HG02981 (cell line): ENCODE results near the gene CDKN1C.

Source experiments
- ATAC-seq: cut with Tn5 transposase; IDR thresholded peaks from one replicate; pipeline ENCODE4 v1.9.1; 2021; ENCODE audit warnings: mild to moderate bottlenecking, moderate library complexity; ENCODE audit not compliant: unreplicated experiment

Gene CDKN1C

DNA sequence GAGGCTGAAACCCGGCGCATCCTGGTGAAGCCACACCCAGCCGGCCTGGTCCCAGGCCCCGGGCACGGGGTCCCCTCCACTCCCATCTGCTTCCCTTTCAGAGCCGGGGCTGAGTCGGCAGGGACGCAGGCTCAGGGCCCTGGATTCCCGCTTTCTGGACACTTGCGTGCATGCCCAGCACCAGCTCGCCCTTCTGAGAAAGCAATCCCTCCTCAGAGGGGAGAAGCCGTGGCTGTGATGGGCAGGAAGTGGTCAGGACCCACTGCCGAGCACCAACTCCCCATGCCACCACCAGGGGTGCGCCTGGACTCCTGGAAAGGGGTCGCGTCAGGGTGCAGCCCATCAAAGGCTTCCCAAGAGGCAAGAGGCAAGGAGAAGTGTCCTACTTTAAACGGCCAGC, 15.1 kb downstream of the CDKN1C start:
- no peak for ATAC-seq

DNA sequence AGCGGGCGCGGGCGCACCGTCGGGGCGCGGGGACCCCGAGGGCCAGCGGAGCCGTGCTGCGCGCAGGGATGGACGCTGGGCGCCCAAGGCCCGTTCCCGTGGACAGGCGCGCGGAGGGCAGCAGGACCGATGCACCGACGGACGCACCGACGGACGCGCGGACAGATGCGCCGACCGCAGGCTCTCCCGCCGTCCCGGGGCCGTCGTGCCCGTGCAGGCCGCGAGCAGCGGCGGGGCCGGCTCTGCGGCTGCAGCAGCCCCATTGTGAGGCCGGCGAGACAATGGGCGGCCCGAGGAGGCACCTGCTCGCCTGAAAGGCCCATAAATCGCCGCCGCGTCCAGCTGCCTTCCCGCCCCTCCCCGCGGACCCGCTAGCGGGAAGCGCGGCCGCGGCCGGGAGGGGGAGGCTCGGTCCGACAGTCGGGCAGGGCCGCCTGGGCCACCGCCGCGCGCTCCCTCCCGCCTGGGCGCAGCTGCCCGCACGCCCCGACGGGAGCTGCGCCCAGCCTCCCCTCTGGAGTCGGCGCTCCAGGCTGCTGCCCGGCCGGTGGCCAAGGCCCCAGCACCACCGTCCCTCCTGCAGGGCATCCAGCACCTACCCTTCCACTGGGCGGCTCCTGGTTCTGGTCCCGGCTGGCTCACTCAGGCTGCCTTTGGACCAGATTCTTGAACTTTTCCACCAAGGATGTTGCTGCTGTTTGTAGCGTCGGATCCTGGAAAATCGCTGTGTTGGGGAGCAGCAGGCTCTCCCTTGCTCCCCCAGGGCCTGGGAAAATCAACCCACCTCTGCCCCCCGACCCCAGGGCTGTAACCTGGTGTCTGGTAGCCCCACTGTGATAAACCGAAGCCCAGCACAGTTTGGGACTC, 15.8 kb downstream of the CDKN1C start:
- ATAC-seq: no peak

DNA sequence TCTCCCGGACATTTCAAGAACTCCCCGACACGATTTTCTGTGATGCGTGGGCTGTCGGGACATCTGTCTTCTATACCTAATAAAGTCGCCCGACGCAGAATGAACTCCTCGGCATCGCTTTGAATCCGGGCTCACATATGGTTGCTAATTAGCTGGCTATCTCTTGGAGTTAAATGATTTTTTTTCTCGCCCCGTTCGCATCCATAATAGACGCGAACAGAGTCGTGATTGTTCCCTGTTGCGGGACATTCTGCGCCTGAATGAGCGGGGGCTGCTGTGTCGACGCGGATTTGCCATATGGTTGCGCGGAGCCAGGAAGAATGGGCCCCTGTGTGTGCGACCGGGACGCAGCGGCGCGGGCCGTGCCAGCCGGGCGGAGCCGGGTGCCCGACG, 16.4 kb downstream of the CDKN1C start:
- ATAC-seq: no peak

DNA sequence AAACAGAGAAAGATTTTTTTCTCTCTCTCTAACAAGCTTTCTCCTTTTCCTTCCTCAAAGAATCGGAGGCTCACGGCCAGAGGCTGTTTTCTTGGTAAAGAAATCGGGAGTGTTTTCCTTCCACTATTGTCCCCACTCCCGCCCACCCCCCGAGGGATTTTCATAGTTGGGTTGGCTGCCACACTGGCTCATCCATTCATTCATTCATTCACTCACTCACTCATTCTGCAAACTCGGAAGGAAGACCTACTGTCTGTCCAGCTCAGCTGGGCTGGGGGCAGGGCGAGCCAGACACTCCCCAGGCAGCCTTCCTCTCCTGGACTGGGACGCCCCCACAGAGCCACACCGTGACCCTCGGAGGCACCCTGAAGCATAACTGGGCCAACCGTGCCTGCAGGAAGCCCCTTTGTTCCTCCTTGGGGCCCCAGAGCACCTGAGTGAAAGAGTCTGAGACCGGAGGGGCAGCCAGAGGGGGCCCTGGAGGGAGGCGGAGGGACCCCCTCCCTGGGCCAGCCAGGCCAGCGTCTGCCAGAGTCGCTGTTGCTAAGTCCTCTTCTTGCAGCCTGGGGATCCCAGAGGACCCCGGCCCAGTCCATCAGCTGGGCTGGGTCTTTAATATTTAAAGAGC, 17.0 kb downstream of the CDKN1C start:
- ATAC-seq: no peak

DNA sequence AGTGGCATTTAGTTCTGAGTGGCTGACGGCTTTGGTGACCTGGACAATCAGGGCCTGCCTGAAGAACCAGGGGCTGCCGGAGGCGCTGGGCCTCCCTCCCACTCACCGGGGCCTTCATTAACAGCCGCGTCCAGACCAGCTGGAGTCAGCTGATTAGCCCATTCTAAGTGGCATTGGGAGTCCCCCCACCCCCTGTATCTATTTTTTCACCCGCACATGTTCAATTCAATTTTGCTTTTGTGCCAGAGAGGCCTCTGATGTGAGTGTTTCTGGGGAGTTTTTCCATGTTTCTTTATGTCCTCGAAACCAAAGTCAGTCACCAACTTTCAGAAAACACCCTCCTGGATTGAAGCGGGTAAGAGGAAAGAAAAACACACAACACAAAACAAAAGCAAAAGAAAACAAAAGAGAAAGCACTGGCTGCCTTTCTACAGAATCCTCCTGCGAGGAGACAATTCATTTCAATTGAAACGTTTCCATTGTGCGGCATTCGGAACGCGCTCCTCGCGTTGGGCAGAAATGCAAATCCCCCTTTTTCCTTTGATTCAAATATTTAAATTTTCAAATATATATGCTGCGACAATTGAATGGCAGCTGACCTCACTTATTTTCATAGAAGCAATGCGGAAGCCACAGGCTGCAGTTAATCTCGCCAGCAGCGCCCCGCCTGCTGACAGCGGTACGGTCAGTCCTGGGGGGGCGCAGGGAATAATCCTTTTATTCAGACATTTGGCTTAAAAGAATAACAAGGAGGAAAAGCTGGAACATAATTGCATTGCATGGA, 17.7 kb downstream of the CDKN1C start:
- no peak for ATAC-seq

DNA sequence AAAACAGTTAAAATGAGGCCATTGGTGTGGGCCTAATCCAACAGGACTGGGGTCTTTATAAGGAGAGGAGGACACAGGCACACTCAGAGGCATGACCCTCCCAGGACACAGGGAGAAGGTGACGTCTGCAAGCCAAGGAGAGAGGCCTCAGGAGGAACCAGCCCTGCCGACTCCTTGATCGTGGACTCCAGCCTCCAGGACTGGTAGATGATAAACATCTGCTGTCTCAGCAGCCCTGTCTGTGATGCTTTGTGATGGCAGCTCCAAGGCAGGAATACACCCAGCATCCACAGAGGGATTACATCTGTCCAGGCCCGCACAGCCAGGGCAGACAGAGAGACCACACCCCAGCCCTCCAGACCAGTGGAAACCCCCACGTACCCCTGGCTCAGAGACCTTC, 18.4 kb downstream of the CDKN1C start:
- no peak for ATAC-seq

DNA sequence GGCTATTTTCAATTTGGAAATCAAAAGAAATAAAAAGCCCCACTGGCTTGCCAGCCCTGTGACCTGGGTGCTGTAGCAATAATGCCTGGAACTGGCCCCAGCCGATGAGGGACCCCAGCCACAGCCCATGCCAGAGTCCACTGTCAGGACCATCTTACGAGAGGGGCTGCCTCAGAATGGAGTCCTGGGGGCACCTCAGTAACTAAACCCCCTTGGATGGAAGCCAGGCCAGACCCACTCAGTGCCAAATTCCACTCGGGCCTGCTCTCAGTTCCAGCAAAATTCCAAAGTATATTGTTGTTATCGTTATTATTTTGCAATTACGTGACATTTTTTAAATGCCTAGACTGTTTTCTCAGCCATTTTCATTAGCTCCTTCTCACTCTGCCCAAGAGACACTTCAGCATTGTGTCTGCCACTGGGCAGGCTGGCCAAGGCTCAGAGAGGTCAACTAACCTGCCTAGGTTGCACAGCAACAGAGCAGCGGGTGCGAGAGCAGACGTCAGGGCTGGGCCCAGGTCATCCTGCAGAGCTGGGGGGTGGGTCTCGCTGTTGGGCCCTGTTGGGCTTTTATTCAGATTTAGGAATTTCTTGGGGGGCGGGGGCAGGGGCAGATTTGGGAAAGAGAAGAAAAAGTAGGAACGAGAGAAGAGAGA, 19.5 kb downstream of the CDKN1C start:
- ATAC-seq: no peak

DNA sequence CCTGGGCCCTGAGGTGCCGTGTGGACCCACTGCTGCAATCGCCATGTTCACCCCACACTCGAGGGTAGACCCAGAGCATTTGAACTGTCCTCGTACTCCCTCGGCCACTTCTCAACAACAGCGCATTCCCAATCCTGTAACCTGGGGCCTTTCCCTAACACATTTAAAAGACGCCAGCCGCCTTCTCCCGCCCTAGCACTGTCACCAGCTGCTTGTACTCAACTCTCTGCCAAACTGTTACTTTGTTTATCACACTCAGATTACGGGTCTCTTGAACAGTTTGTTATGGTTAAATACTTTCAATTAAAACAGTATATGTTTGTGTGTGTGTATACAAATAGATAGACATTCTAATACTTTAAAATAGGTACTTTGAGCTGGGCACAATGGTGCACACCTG, 20.7 kb downstream of the CDKN1C start:
- no peak for ATAC-seq

DNA sequence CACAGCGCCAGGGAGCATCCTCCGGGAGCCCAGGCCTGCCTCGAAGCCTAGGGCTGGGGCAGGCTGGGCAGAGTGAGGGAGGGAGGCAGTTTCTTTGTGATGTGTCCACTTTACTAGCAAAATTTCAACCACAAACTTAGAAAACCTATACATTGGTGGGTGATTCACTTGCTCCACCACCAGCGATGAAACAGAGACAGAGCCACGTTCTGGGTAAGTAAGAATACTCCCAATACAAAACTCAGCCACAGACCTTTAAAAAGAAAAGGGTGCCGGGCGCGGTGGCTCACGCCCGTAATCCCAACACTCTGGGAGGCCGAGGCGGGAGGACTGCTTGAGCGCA, 22.3 kb downstream of the CDKN1C start:
- no peak for ATAC-seq

DNA sequence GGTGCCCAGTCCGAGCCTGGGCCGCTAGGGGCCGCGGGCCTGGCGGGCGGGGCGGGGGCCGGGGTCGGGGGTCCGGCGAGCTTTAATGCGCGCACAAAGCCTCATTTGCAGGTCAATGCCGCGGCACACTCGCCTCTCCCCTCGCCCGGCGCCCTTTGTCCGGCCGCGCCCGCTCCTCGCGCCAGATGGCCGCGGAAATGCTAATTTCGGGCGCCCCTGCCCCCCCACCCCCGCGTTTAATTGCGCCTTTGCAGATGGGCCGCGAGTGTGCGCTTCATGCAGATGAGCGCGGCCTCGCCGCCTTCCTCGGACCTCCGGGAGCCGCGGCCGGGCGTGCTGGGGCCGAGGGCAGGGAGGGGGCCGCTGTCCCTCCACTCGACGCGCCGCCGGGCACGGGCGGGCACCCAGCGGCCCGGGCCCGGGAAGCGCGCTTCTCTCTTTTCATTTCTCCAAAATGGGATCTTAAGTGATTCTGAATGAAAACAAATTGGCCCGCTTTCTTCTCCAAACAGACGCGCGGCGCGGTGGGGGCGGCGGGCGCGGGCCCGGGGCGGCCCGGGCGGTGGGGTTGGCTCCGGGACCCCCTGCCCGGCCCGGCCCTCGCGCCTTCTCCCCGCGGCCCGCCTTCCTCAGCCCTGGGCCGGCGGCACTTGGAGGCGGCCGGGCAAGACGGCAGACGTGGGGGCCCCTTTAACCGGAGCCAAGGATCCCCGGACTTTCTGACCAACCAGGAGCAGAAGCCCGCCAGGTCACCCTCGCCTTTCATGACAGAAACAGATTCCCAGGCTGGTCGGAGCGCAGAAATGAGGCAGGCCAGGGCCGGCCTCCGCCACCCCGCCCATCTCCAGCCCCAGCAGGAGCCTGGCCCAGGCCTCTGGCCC, 22.9 kb downstream of the CDKN1C start:
- no peak for ATAC-seq

DNA sequence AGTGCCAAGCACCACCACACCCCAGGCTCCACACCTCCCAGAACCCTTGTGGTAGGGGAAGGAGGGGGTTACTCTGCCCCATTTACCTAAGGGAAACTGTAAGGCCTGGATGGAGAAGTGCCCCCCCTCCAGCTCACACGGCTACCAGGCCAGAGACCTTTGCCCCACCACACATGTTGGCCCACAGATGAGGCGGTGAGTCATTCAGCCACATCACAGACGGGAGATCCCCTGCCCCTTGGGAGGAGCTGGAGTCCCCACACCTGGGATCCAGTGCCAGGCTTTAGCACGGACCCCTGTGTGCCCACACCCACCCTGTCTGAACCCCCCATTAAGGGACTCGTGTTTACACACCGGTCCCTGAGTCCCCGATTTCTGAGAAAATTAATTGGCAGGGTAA, 24.9 kb downstream of the CDKN1C start:
- ATAC-seq: no peak

DNA sequence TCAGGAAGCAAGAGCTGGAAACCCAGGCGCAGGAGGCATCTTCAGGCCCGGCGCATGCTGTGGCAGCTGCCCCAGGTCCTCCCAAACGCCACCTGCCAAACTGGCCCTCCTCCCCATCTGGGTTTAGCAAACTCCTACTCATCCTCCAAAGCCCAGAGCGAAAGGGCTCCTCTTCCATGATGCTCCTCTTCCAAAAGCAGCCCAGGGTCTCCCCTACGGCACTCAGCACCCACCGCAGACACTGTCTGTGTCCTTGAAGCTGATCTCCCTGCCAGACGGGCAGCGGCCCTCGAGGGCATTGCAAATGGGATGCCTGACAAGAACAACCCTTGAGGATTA, 25.9 kb downstream of the CDKN1C start:
- ATAC-seq: no peak

DNA sequence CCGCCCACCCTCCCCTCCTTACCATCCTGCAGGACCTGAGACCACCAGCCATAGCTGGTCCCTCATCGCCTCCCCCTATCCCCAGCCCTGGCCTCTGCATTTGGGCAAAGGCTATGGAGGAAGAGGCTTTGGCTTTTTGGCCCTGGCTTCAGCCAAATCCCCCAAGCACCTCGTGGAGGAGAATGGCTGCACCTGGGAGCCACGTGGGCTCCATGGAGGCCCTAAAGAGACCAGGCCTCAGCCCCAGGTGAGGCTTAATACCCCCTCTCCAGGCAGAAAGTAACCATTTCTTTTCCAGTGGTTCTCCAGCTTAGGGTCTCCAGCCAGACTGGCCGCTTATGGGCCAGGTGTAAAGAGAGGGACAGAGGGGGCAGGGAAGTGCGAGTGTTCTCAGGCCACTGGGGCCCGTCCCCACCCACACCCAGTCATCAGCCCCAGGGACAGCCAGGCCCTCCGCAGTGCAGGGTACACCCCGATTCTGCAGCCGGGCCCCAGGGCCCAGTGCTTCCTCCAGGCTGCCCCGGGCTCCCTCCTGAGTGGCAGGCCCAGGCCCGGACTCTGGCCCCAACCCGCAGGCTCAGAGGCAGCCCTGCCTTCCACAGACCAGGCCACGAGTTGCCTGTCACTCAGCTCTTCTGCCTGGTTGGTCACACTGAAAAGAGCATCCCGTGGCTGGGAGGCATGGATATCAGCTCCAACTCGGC, 26.4 kb downstream of the CDKN1C start:
- ATAC-seq: no peak

DNA sequence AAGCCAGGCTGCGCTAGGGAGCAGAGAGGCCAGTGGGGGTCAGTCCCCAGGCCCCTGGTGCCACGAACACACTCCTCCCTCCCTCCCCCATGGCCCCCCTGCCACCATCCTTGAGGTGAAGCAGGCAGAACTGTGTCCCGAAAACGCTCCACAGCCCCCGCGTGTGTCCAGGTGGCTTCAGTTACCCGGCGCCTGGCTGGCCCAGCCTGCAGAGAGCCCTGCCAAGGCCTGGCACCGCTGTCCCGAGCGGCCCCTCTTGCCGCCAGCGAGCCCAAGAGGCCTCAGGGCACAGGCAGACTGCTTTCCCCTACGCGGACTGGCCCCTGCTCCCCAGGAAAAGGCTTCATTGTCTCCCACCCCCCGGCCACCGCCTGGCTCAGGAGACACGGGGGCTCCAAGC, 27.7 kb downstream of the CDKN1C start:
- no peak for ATAC-seq

DNA sequence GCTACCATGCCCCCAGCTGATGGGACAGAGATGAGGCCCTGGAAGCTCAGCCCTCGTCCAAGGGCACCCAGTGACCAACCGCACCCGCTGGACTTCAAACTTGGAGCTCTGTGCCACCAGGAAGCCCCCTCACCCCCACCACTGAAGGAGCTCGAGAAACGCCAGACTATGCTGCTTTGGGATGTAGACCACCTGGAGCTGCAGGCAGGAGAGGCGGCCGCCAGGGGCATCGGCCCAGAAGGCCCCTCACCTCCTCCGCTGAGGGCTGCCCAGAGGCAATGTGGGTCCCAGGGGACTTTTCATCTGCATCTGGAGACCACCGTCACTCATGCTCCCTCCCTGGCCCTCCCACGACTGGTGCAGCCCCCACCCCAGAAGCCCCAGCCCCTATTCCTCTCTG, 28.3 kb downstream of the CDKN1C start:
- ATAC-seq: no peak

DNA sequence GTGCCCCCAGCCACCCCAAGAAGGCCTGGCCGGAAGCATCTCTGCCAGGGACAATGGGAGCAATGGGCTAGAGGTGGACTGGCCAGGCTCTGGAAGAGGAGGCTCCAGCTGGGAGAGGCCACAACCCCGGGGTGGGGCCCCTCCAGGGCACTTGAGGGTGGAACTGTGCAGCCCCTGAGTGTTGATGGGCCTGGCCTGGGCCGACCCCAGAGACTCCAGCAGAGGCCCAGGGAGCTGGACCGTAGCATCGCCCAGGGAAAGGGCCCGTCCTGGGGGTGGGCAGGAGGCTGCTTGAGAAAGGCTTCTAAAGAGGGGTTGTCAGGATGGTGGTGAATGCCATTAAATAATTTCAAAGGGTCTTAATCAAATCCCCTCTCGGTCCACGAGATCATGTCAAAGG, 30.4 kb downstream of the CDKN1C start:
- no peak for ATAC-seq

DNA sequence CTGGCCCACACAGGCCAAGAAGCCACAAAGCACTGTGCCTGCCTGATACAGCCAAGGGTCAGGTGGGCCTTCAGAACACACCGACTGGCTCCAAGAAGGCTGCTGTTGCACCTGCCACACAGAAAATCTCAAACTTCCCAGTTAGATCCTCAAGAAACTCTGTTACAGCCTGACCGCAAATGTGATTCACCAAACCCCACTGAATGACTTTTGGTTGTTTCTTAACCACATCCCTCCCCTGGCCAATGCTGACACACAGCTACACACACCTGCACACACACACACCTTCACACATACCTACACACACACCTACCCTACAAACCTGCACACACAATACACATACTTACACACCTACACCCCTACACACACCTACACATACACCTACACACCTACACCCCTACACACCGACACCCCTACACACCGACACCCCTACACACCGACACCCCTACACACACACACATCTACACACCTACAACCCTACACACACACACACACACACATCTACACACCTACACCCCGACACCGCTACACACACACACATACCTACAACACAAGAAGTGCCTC, 31.5 kb downstream of the CDKN1C start:
- no peak for ATAC-seq

DNA sequence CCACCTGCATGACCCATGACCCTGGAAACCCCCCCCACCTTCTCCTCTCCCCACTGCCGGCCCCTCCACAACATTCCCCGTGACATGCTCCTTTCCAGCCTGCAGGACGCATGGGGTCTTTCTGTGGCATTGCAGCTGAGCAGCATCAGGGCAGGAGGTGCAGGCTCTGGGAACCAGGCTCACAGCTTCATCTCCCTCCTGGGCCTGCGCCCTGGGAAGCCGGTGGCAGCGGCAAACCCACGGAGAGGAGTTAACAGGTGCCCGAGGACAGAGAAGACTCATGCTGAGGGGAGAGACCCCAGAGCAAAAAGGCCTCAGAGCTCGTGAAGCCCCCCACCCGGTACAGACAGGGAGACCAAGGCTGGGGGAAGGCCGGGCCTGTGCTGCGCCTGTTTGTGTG, 32.2 kb downstream of the CDKN1C start:
- ATAC-seq: no peak

DNA sequence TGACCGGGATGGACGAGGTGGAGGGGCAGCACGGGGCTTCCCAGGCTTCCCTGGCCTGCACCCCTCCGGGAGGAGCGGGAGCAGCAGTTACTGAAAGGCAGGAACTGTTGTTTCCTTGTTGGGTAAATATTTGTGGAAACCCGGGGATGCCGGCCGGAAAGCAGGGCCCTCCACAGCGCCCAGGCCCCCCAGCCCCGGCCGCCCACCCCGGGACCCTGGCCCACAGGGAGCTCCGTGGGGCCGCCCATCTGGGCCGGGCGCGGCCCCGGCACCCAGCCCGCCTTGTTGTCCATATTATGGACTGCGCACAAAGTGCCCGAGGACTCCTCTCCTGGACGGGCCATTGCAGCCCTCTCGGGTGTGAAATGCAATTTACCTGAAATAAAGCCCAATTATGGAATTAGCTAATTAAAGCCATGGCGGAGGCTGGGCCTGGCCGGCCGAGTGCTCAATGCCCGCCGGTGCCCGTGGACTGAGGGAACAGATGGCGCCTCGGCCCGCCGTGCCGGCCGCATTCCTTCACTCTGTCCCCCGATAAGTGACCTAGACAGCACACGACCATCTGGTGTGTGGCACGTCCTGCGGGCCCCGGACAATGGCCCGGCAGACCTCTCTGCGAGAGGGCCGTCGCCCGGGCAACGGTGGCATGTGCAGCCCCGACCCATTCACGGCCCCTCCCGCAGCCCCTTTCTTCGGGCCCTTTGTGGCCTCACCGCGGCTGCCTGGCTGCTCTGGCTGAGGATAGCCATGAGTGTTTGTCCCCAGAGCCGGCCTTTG, 35.4 kb downstream of the CDKN1C start:
- no peak for ATAC-seq
